HPDE6-E6E7 (cell line): ENCODE results near the gene MCF2L.
"Not testable (repeated sequence)": the region's sequence is repeated elsewhere in the genome, so short reads cannot be mapped to it uniquely, and the experiment has no call there.

Experiments used
- DNase-seq: peaks from one replicate; pipeline ENCODE4 v3.0.0; 2011; ENCODE audit warnings: missing footprints; ENCODE audit errors: extremely low spot score

The MCF2L gene

GRCh38 chr13:113050734-113051431, 81.9 kb downstream of the MCF2L start:
- no peak for DNase-seq

- DNase-seq = no peak
Observed at GRCh38 chr13:113051641-113052040, 82.6 kb downstream of the MCF2L start.

- DNase-seq = no peak
Observed at GRCh38 chr13:113052206-113052605, 83.2 kb downstream of the MCF2L start.

GRCh38 chr13:113052971-113053370, 84.0 kb downstream of the MCF2L start:
- DNase-seq = no peak

GRCh38 chr13:113053376-113053775, 84.4 kb downstream of the MCF2L start:
- no peak for DNase-seq

GRCh38 chr13:113053801-113054604, 85.0 kb downstream of the MCF2L start:
- no peak for DNase-seq

GRCh38 chr13:113057084-113057483, 88.1 kb downstream of the MCF2L start:
- DNase-seq = no peak

GRCh38 chr13:113057559-113057958, 88.5 kb downstream of the MCF2L start:
- DNase-seq = not testable (repeated sequence)

GRCh38 chr13:113058129-113058987, 89.3 kb downstream of the MCF2L start:
- DNase-seq = no peak

- DNase-seq = no peak
Observed at GRCh38 chr13:113058988-113059850, 90.2 kb downstream of the MCF2L start.

GRCh38 chr13:113059891-113060290, 90.9 kb downstream of the MCF2L start:
- DNase-seq = no peak

- no peak for DNase-seq
Observed at GRCh38 chr13:113060557-113061270, 91.7 kb downstream of the MCF2L start.

GRCh38 chr13:113061271-113061625, 92.2 kb downstream of the MCF2L start:
- DNase-seq = no peak

- no peak for DNase-seq
Observed at GRCh38 chr13:113061796-113062425, 92.9 kb downstream of the MCF2L start.

- no peak for DNase-seq
Observed at GRCh38 chr13:113062691-113063090, 93.7 kb downstream of the MCF2L start.

GRCh38 chr13:113063091-113063491, 94.1 kb downstream of the MCF2L start:
- no peak for DNase-seq

GRCh38 chr13:113064000-113064533, 95.1 kb downstream of the MCF2L start:
- DNase-seq = no peak

- no peak for DNase-seq
Observed at GRCh38 chr13:113064534-113065405, 95.8 kb downstream of the MCF2L start.
